ENCODE results near the gene PTGFR. TPM values are rescaled to one million over a fixed set of nuclear protein-coding genes. Genes with fewer than 3 reads are reported as not detected.

Gene PTGFR
- total RNA-seq, 1 experiment from 2014 or later: 1.5 TPM

DNA sequence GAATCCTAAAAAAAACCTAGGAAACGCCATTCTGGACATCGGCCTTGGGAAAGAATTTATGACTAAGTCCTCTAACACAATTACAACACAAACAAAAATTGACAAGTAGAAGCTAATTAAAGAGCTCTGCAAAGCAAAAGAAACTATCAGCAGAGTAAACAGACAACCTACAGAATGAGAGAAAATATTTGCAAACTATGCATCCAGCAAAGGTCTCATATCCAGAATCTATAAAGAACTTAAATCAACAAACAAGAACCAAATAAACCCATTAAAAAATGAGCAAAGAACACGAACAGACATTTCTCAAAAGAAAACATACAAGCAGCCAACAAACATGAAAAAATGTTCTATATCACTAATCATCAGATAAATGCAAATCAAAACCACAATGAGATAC is 58.6 kb downstream of the PTGFR start:
- H3K27me3 ChIP-seq (replicated peaks; ENCODE audit: insufficient read depth, low read depth, low read length, poor library complexity): no peaks in the 10 kb centered on the region
- ChIA-PET POLR2A (ENCODE audit: low non-redundant PET) (no interaction called here), CTCF (no interaction called here)
- intact Hi-C loops (cut with micrococcal nuclease; ENCODE audit: unreplicated experiment): no loop called here
- no peaks in the 10 kb centered on the region for H3K36me3 ChIP-seq (ENCODE audit: insufficient read depth, low read length, poor library complexity, severe bottlenecking)
- no peak for DNase-seq (ENCODE audit: low spot score)
- H3K27ac ChIP-seq (ENCODE audit: low read depth, low read length, poor library complexity, severe bottlenecking): no peak overlapping the region
- peaks cover 13% of the 10 kb centered on the region for H3K9me3 ChIP-seq (ENCODE audit: low read depth, low read length, poor library complexity, severe bottlenecking)
- H3K4me1 ChIP-seq (ENCODE audit: insufficient read depth, low read length, poor library complexity, severe bottlenecking): no peaks in the 10 kb centered on the region
- no peak overlapping the region for H3K4me3 ChIP-seq (ENCODE audit: low read depth, low read length, poor library complexity, severe bottlenecking)
- BruUV-seq (replicated peaks): no TSS peak
- TF ChIP-seq, protein P1, sequence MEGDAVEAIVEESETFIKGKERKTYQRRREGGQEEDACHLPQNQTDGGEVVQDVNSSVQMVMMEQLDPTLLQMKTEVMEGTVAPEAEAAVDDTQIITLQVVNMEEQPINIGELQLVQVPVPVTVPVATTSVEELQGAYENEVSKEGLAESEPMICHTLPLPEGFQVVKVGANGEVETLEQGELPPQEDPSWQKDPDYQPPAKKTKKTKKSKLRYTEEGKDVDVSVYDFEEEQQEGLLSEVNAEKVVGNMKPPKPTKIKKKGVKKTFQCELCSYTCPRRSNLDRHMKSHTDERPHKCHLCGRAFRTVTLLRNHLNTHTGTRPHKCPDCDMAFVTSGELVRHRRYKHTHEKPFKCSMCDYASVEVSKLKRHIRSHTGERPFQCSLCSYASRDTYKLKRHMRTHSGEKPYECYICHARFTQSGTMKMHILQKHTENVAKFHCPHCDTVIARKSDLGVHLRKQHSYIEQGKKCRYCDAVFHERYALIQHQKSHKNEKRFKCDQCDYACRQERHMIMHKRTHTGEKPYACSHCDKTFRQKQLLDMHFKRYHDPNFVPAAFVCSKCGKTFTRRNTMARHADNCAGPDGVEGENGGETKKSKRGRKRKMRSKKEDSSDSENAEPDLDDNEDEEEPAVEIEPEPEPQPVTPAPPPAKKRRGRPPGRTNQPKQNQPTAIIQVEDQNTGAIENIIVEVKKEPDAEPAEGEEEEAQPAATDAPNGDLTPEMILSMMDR (conservative IDR thresholded peaks at IDR 0.05; ENCODE audit: low read depth, low read length): no peak
- TF ChIP-seq EZH2 (IDR thresholded peaks at IDR 0.05; ENCODE audit: borderline replicate concordance, low read depth, low read length, poor library complexity, severe bottlenecking): no peak

DNA sequence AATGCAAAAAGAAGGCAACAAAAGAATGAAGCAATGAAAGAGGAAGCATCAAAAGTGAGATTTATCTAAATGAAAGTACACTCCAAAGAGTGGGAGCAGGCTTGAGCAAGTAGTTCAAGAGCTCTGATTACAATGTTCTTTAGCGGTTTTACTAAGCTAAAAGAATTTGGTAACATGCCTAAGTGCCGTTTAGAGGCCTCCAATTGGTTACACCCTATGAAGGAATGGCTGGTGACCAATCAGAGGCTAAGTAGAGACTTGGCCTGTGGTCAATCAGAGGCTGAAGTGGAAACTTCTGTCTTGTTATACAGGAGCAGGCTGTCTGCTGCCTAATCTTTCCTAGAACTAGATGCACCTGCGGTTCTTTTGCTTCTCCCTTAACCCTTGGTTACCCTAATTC is 59.1 kb downstream of the PTGFR start:
- H3K27me3 ChIP-seq (replicated peaks; ENCODE audit: insufficient read depth, low read depth, low read length, poor library complexity): no peaks in the 10 kb centered on the region
- ChIA-PET CTCF (no interaction called here), POLR2A (ENCODE audit: low non-redundant PET) (no interaction called here)
- no peaks in the 10 kb centered on the region for H3K36me3 ChIP-seq (ENCODE audit: insufficient read depth, low read length, poor library complexity, severe bottlenecking)
- intact Hi-C loops (cut with micrococcal nuclease; ENCODE audit: unreplicated experiment): no loop called here
- no peak overlapping the region for H3K27ac ChIP-seq (ENCODE audit: low read depth, low read length, poor library complexity, severe bottlenecking)
- no peaks in the 10 kb centered on the region for H3K4me1 ChIP-seq (ENCODE audit: insufficient read depth, low read length, poor library complexity, severe bottlenecking)
- no peak overlapping the region for H3K4me3 ChIP-seq (ENCODE audit: low read depth, low read length, poor library complexity, severe bottlenecking)
- peaks cover 19% of the 10 kb centered on the region for H3K9me3 ChIP-seq (ENCODE audit: low read depth, low read length, poor library complexity, severe bottlenecking)
- DNase-seq (ENCODE audit: low spot score): no peak
- TF ChIP-seq, protein P1 (conservative IDR thresholded peaks at IDR 0.05; ENCODE audit: low read depth, low read length): no peak
- TF ChIP-seq EZH2 (IDR thresholded peaks at IDR 0.05; ENCODE audit: borderline replicate concordance, low read depth, low read length, poor library complexity, severe bottlenecking): no peak
- BruUV-seq (replicated peaks): no TSS peak

DNA sequence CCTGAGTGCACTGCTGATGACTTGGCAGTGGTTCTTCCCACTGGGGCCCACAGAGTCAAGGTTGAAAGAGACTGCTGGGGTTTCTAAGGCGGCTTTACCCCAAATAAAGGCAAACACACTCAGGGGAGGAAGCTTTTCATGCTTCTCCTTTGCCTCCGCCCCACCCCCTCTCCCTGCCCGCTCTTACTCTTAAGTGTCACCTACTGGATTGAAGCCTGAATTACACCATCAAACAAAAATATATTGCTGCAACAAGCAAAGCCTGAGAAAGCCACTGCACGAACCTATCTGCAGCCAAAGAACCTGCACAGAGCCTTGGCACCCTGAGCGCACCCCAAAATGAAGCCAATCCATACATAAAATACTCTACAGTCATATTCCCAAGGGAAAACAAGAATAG is 63.1 kb downstream of the PTGFR start:
- ChIA-PET POLR2A (ENCODE audit: low non-redundant PET) (no interaction called here), CTCF (no interaction called here)
- no peaks in the 10 kb centered on the region for H3K27me3 ChIP-seq (replicated peaks; ENCODE audit: insufficient read depth, low read depth, low read length, poor library complexity)
- peak; percentile 35 for DNase-seq (ENCODE audit: low spot score)
- intact Hi-C loops (cut with micrococcal nuclease; ENCODE audit: unreplicated experiment): no loop called here
- no peaks in the 10 kb centered on the region for H3K36me3 ChIP-seq (ENCODE audit: insufficient read depth, low read length, poor library complexity, severe bottlenecking)
- H3K4me1 ChIP-seq (ENCODE audit: insufficient read depth, low read length, poor library complexity, severe bottlenecking): no peaks in the 10 kb centered on the region
- peaks cover 20% of the 10 kb centered on the region for H3K9me3 ChIP-seq (ENCODE audit: low read depth, low read length, poor library complexity, severe bottlenecking)
- H3K27ac ChIP-seq (ENCODE audit: low read depth, low read length, poor library complexity, severe bottlenecking): no peak overlapping the region
- no peak overlapping the region for H3K4me3 ChIP-seq (ENCODE audit: low read depth, low read length, poor library complexity, severe bottlenecking)
- no peak for TF ChIP-seq EZH2 (IDR thresholded peaks at IDR 0.05; ENCODE audit: borderline replicate concordance, low read depth, low read length, poor library complexity, severe bottlenecking)
- TF ChIP-seq, protein P1 (conservative IDR thresholded peaks at IDR 0.05; ENCODE audit: low read depth, low read length): peak; percentile 26; the same call in 1 of the 2 replicates
- no TSS peak for BruUV-seq (replicated peaks)

Data from A673 (cell line).